Measurements from ENCODE around the gene FAM53A. TPM values are rescaled to one million over a fixed set of nuclear protein-coding genes. Genes with fewer than 3 reads are reported as not detected.

The FAM53A gene
- total RNA-seq, 1 donor from 2014 or later, result 1.7 TPM

DNA sequence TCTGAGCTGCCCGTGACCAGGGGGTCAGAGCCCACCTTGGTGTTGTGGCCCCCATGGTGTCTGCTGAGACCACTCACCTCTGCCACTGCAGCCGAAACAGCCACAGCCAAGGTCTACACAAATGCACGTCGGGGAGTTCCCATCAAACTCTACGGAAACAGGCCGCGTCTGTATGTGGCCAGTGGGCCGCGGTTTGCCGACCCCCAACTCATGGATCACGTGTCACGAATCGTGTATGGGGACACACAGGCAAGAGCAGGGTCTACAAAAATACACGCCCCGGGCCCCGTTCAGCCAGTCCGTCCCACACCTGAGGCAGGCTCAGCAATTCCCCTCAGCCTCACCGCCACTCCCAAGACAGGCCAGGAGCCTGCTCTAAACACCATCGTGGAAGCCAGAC is 53.8 kb downstream of the FAM53A start:
- no peaks in the 10 kb centered on the region for H3K9me3 ChIP-seq
- H3K36me3 ChIP-seq, result no peaks in the 10 kb centered on the region
- TF ChIP-seq CTCF (IDR thresholded peaks at IDR 0.05), result no peak
- intact Hi-C loops (cut with DNase I), result no loop called here
- no peaks in the 10 kb centered on the region for H3K27me3 ChIP-seq (ENCODE audit: low read depth)
- no peak for DNase-seq
- H3K27ac ChIP-seq, result no peak overlapping the region
- H3K4me3 ChIP-seq, result no peak overlapping the region
- H3K4me1 ChIP-seq, result no peaks in the 10 kb centered on the region
- no peak for ATAC-seq

- intact Hi-C loops (cut with DNase I), result no loop called here
- Histone ChIP-seq H3K4me1 (no peaks in the 10 kb centered on the region), H3K9me3 (no peaks in the 10 kb centered on the region), H3K4me3 (no peak overlapping the region), H3K27ac (no peak overlapping the region), H3K27me3 (ENCODE audit: low read depth) (no peaks in the 10 kb centered on the region), H3K36me3 (no peaks in the 10 kb centered on the region)
- DNase-seq, result no peak
- no peak for ATAC-seq
- no peak for TF ChIP-seq CTCF (IDR thresholded peaks at IDR 0.05)
These were observed 54.4 kb downstream of the FAM53A start for GRCh38 chr4:1629699-1630083.

DNA sequence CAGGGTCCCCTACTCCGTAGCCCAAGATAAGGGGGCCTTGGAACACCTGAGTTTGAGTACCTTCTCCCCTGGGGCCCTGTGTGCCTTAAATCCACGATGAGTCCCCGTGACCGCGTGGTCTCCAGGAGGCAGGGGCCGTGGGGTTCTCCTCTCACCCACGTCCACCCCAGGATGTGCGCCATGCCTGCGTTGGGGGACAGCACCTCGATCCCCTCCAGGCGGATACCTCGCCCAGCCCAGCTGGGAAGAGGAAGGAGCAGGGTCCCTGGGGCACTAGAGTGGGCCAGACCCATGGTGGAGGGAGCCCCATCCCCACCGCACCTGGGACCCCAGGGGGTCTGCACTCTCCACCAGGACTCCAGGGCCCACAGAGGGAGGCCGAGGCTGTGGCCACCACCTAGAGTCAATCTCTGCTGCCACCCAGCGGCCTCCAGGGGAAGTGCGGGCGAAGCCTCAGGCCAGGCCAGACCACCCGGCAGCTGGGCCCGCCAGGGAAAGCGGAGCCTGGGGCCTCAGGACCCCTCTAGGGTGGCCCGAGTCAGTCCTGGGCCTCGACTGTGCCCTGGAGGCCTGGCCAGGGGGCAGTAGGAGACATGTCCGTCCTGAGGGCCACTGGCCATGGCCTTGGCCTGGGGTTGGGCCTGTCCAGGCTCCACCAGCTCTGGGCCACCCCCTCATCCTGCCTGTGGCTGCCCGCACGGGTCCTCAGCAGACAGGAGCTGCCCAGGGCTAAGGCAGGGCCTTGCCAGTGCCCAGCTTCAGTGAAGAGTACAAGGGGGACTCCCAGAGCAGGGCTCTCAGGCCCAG is 55.0 kb downstream of the FAM53A start:
- TF ChIP-seq CTCF (IDR thresholded peaks at IDR 0.05), result peak; percentile 99
- Histone ChIP-seq H3K36me3 (no peaks in the 10 kb centered on the region), H3K9me3 (no peaks in the 10 kb centered on the region), H3K4me3 (no peak overlapping the region), H3K4me1 (no peaks in the 10 kb centered on the region), H3K27ac (no peak overlapping the region), H3K27me3 (ENCODE audit: low read depth) (no peaks in the 10 kb centered on the region)
- ATAC-seq, result peak; percentile 83 to 87
- intact Hi-C loops (cut with DNase I), result no loop called here
- DNase-seq, result peak; percentile 77

DNA sequence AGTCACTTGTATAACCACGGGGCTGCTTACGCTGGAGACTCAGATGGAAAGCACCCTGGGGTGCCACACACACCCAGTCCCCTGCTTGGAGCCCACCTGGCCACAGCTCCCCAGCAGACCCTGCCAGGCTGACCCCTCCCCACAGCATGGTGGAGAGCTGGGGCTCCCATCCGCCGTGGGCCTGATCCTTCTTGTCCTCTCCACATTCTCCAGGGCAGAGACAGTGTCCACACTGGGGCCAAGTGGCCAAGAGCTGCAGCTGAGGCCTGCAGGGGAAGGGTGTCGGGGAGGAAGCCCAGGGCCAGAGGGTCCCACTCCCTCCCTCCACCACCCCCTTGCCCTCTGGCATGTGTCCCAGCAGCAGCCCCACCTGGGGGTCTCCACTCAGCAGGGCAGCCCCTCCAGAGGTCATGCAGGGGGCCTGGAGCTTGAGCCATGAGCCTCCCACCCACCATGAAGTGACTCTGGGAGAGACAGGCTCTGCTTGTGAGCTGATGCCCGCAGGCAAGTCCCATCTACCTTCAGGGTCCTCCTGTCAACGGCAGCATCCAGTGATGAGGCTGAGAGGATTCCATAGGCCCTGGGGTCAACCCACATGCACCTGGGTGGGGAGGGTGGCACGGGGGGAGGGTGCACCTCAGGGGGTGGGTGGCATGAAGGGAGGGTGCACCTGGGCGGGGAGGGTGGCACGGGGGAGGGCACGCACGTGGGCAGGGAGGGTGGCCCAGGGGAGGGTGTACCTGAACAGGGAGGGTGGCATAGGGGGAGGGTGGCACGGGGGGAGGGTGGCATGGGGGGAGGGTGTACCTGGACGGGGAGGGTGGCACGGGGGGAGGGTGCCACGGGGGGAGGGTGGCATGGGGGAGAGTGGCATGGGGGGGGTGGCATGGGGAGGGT is 56.4 kb downstream of the FAM53A start:
- TF ChIP-seq CTCF (IDR thresholded peaks at IDR 0.05), result no peak
- Histone ChIP-seq H3K4me3 (no peak overlapping the region), H3K27me3 (ENCODE audit: low read depth) (no peaks in the 10 kb centered on the region), H3K27ac (no peak overlapping the region), H3K36me3 (no peaks in the 10 kb centered on the region), H3K4me1 (no peaks in the 10 kb centered on the region), H3K9me3 (no peaks in the 10 kb centered on the region)
- intact Hi-C loops (cut with DNase I), result no loop called here
- no peak for ATAC-seq
- DNase-seq, result no peak

- no peak for ATAC-seq
- no peak for TF ChIP-seq CTCF (IDR thresholded peaks at IDR 0.05)
- intact Hi-C loops (cut with DNase I), result no loop called here
These were observed 57.2 kb downstream of the FAM53A start for GRCh38 chr4:1626941-1627340.

More at GRCh38 chr4:1626941-1627340, 57.2 kb downstream of the FAM53A start:
- Histone ChIP-seq H3K4me3 (no peak overlapping the region), H3K27ac (no peak overlapping the region), H3K36me3 (no peaks in the 10 kb centered on the region), H3K4me1 (no peaks in the 10 kb centered on the region), H3K9me3 (no peaks in the 10 kb centered on the region), H3K27me3 (ENCODE audit: low read depth) (no peaks in the 10 kb centered on the region)
- no peak for DNase-seq

Measured in lower lobe of right lung (tissue), 2 donors.